ENCODE results near the gene PALD1.

PALD1 gene

GRCh38 chr10:70551466-70551865 is 72.9 kb downstream of the PALD1 start:
- H3K27ac ChIP-seq (ENCODE audit: insufficient read depth, low read length, poor library complexity, severe bottlenecking) = no peak overlapping the region
- H3K4me1 ChIP-seq (ENCODE audit: control insufficient read depth, insufficient read depth, low read length, poor library complexity, severe bottlenecking) = no peaks in the 10 kb centered on the region
- no peaks in the 10 kb centered on the region for H3K36me3 ChIP-seq (ENCODE audit: control insufficient read depth, insufficient read depth, low read length)
- H3K4me3 ChIP-seq (ENCODE audit: insufficient read depth, low read depth, low read length, poor library complexity, severe bottlenecking) = no peak overlapping the region
- no peaks in the 10 kb centered on the region for H3K9me3 ChIP-seq (ENCODE audit: control insufficient read depth, low read length)
- no peak for DNase-seq
- H3K27me3 ChIP-seq (replicated peaks; ENCODE audit: control insufficient read depth, insufficient read depth, low read length, poor library complexity, severe bottlenecking) = no peaks in the 10 kb centered on the region

GRCh38 chr10:70551971-70552422 is 73.4 kb downstream of the PALD1 start:
- no peaks in the 10 kb centered on the region for H3K9me3 ChIP-seq (ENCODE audit: control insufficient read depth, low read length)
- no peaks in the 10 kb centered on the region for H3K36me3 ChIP-seq (ENCODE audit: control insufficient read depth, insufficient read depth, low read length)
- no peak overlapping the region for H3K27ac ChIP-seq (ENCODE audit: insufficient read depth, low read length, poor library complexity, severe bottlenecking)
- H3K4me1 ChIP-seq (ENCODE audit: control insufficient read depth, insufficient read depth, low read length, poor library complexity, severe bottlenecking) = no peaks in the 10 kb centered on the region
- no peaks in the 10 kb centered on the region for H3K27me3 ChIP-seq (replicated peaks; ENCODE audit: control insufficient read depth, insufficient read depth, low read length, poor library complexity, severe bottlenecking)
- no peak overlapping the region for H3K4me3 ChIP-seq (ENCODE audit: insufficient read depth, low read depth, low read length, poor library complexity, severe bottlenecking)
- DNase-seq = no peak

GRCh38 chr10:70552586-70552985 is 74.0 kb downstream of the PALD1 start:
- Histone ChIP-seq H3K27me3 (replicated peaks; ENCODE audit: control insufficient read depth, insufficient read depth, low read length, poor library complexity, severe bottlenecking) (no peaks in the 10 kb centered on the region), H3K4me1 (ENCODE audit: control insufficient read depth, insufficient read depth, low read length, poor library complexity, severe bottlenecking) (no peaks in the 10 kb centered on the region), H3K27ac (ENCODE audit: insufficient read depth, low read length, poor library complexity, severe bottlenecking) (no peak overlapping the region), H3K36me3 (ENCODE audit: control insufficient read depth, insufficient read depth, low read length) (no peaks in the 10 kb centered on the region), H3K9me3 (ENCODE audit: control insufficient read depth, low read length) (no peaks in the 10 kb centered on the region), H3K4me3 (ENCODE audit: insufficient read depth, low read depth, low read length, poor library complexity, severe bottlenecking) (no peak overlapping the region)
- DNase-seq = no peak

- Histone ChIP-seq H3K27ac (ENCODE audit: insufficient read depth, low read length, poor library complexity, severe bottlenecking) (no peak overlapping the region), H3K9me3 (ENCODE audit: control insufficient read depth, low read length) (no peaks in the 10 kb centered on the region), H3K4me3 (ENCODE audit: insufficient read depth, low read depth, low read length, poor library complexity, severe bottlenecking) (no peak overlapping the region), H3K27me3 (replicated peaks; ENCODE audit: control insufficient read depth, insufficient read depth, low read length, poor library complexity, severe bottlenecking) (no peaks in the 10 kb centered on the region), H3K36me3 (ENCODE audit: control insufficient read depth, insufficient read depth, low read length) (no peaks in the 10 kb centered on the region), H3K4me1 (ENCODE audit: control insufficient read depth, insufficient read depth, low read length, poor library complexity, severe bottlenecking) (peaks cover 3% of the 10 kb centered on the region)
- no peak for DNase-seq
Observed at GRCh38 chr10:70555371-70555770, 76.8 kb downstream of the PALD1 start.

GRCh38 chr10:70557086-70557845 is 78.7 kb downstream of the PALD1 start:
- H3K4me3 ChIP-seq (ENCODE audit: insufficient read depth, low read depth, low read length, poor library complexity, severe bottlenecking) = no peak overlapping the region
- H3K27ac ChIP-seq (ENCODE audit: insufficient read depth, low read length, poor library complexity, severe bottlenecking) = no peak overlapping the region
- peaks cover 3% of the 10 kb centered on the region for H3K4me1 ChIP-seq (ENCODE audit: control insufficient read depth, insufficient read depth, low read length, poor library complexity, severe bottlenecking)
- no peak for DNase-seq
- H3K36me3 ChIP-seq (ENCODE audit: control insufficient read depth, insufficient read depth, low read length) = no peaks in the 10 kb centered on the region
- no peaks in the 10 kb centered on the region for H3K9me3 ChIP-seq (ENCODE audit: control insufficient read depth, low read length)
- no peaks in the 10 kb centered on the region for H3K27me3 ChIP-seq (replicated peaks; ENCODE audit: control insufficient read depth, insufficient read depth, low read length, poor library complexity, severe bottlenecking)

- Histone ChIP-seq H3K4me3 (ENCODE audit: insufficient read depth, low read depth, low read length, poor library complexity, severe bottlenecking) (no peak overlapping the region), H3K36me3 (ENCODE audit: control insufficient read depth, insufficient read depth, low read length) (no peaks in the 10 kb centered on the region), H3K27ac (ENCODE audit: insufficient read depth, low read length, poor library complexity, severe bottlenecking) (no peak overlapping the region), H3K4me1 (ENCODE audit: control insufficient read depth, insufficient read depth, low read length, poor library complexity, severe bottlenecking) (peaks cover 3% of the 10 kb centered on the region), H3K27me3 (replicated peaks; ENCODE audit: control insufficient read depth, insufficient read depth, low read length, poor library complexity, severe bottlenecking) (no peaks in the 10 kb centered on the region), H3K9me3 (ENCODE audit: control insufficient read depth, low read length) (no peaks in the 10 kb centered on the region)
- no peak for DNase-seq
Observed at GRCh38 chr10:70557876-70558275, 79.3 kb downstream of the PALD1 start.

GRCh38 chr10:70558295-70558694 is 79.7 kb downstream of the PALD1 start:
- Histone ChIP-seq H3K27ac (ENCODE audit: insufficient read depth, low read length, poor library complexity, severe bottlenecking) (no peak overlapping the region), H3K4me3 (ENCODE audit: insufficient read depth, low read depth, low read length, poor library complexity, severe bottlenecking) (no peak overlapping the region), H3K4me1 (ENCODE audit: control insufficient read depth, insufficient read depth, low read length, poor library complexity, severe bottlenecking) (peaks cover 3% of the 10 kb centered on the region), H3K9me3 (ENCODE audit: control insufficient read depth, low read length) (no peaks in the 10 kb centered on the region), H3K36me3 (ENCODE audit: control insufficient read depth, insufficient read depth, low read length) (no peaks in the 10 kb centered on the region), H3K27me3 (replicated peaks; ENCODE audit: control insufficient read depth, insufficient read depth, low read length, poor library complexity, severe bottlenecking) (no peaks in the 10 kb centered on the region)
- DNase-seq = no peak

- Histone ChIP-seq H3K4me3 (ENCODE audit: insufficient read depth, low read depth, low read length, poor library complexity, severe bottlenecking) (peak overlapping the region; percentile 54), H3K36me3 (ENCODE audit: control insufficient read depth, insufficient read depth, low read length) (no peaks in the 10 kb centered on the region), H3K4me1 (ENCODE audit: control insufficient read depth, insufficient read depth, low read length, poor library complexity, severe bottlenecking) (peaks cover 3% of the 10 kb centered on the region), H3K27ac (ENCODE audit: insufficient read depth, low read length, poor library complexity, severe bottlenecking) (no peak overlapping the region), H3K9me3 (ENCODE audit: control insufficient read depth, low read length) (no peaks in the 10 kb centered on the region), H3K27me3 (replicated peaks; ENCODE audit: control insufficient read depth, insufficient read depth, low read length, poor library complexity, severe bottlenecking) (no peaks in the 10 kb centered on the region)
- peak; percentile 37 to 48 (median 48) for DNase-seq
Observed at GRCh38 chr10:70558871-70559810, 80.6 kb downstream of the PALD1 start.

GRCh38 chr10:70559861-70560260 is 81.3 kb downstream of the PALD1 start:
- no peaks in the 10 kb centered on the region for H3K27me3 ChIP-seq (replicated peaks; ENCODE audit: control insufficient read depth, insufficient read depth, low read length, poor library complexity, severe bottlenecking)
- DNase-seq = no peak
- no peaks in the 10 kb centered on the region for H3K9me3 ChIP-seq (ENCODE audit: control insufficient read depth, low read length)
- H3K4me1 ChIP-seq (ENCODE audit: control insufficient read depth, insufficient read depth, low read length, poor library complexity, severe bottlenecking) = peaks cover 3% of the 10 kb centered on the region
- no peak overlapping the region for H3K27ac ChIP-seq (ENCODE audit: insufficient read depth, low read length, poor library complexity, severe bottlenecking)
- H3K36me3 ChIP-seq (ENCODE audit: control insufficient read depth, insufficient read depth, low read length) = no peaks in the 10 kb centered on the region
- H3K4me3 ChIP-seq (ENCODE audit: insufficient read depth, low read depth, low read length, poor library complexity, severe bottlenecking) = no peak overlapping the region

- no peak for DNase-seq
- H3K9me3 ChIP-seq (ENCODE audit: control insufficient read depth, low read length) = no peaks in the 10 kb centered on the region
- peaks cover 3% of the 10 kb centered on the region for H3K4me1 ChIP-seq (ENCODE audit: control insufficient read depth, insufficient read depth, low read length, poor library complexity, severe bottlenecking)
- H3K36me3 ChIP-seq (ENCODE audit: control insufficient read depth, insufficient read depth, low read length) = no peaks in the 10 kb centered on the region
- H3K27me3 ChIP-seq (replicated peaks; ENCODE audit: control insufficient read depth, insufficient read depth, low read length, poor library complexity, severe bottlenecking) = no peaks in the 10 kb centered on the region
- no peak overlapping the region for H3K4me3 ChIP-seq (ENCODE audit: insufficient read depth, low read depth, low read length, poor library complexity, severe bottlenecking)
- H3K27ac ChIP-seq (ENCODE audit: insufficient read depth, low read length, poor library complexity, severe bottlenecking) = no peak overlapping the region
Observed at GRCh38 chr10:70560511-70560941, 82.0 kb downstream of the PALD1 start.
